Adrenal gland (tissue), 5 donors: ENCODE measurements around the gene CDS1.
"Not testable (repeated sequence)": the region's sequence is repeated elsewhere in the genome, so short reads cannot be mapped to it uniquely, and the experiment has no call there.

ENCODE experiments used
- CTCF ChIP-seq, 6 experiments: fragments of 450-650 bp in 4 of 6; fragments of 200-600 bp in 2 of 6; sonication (generic) in 1 of 6; IDR thresholded peaks; 1 replicate in 5 of 6; 2 replicates in 1 of 6; pipeline versions ENCODE4 v1.5.1 to v1.8.0; 2016 to 2021; ENCODE audit warnings: antibody characterized with exemption in 6 of 6, mild to moderate bottlenecking in 2 of 6, moderate library complexity in 1 of 6
- POLR2A ChIP-seq, 2 donors: fragments of 450-650 bp; IDR thresholded peaks; one replicate each; pipeline ENCODE4 v1.6.1; 2017; ENCODE audit warnings: antibody characterized with exemption in 2 of 2, mild to moderate bottlenecking in 2 of 2, moderate library complexity in 1 of 2
- donor health status: DM: no; HTN: no; CAD: no.

DNA sequence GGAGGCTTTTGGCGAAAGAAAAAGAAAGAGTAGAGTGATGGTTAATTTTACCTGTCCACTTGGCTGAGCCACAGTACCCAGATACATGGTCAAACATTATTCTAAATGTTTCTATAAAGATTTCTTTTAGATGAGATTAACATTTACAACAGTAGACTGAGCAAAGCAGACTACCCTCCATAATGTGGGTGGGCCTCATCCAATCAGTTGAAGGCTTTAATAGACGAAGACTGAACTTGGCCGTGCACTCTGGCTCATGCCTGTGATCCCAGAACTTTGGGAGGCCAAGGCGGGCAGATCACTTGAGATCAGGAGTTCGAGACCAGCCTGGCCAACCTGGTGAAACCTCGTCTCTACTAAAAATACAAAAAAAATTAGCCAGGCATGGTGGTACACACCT is 33.7 kb upstream of the CDS1 start:
- TF ChIP-seq POLR2A, CTCF (IDR thresholded peaks at IDR 0.05): not testable (repeated sequence)
